ENCODE measurements around the gene MSLN. TPM values are rescaled to one million over a fixed set of nuclear protein-coding genes. Genes with fewer than 3 reads are reported as not detected.

Gene MSLN
- total RNA-seq, 2 experiments from 2014 or later, result not detected

GRCh38 chr16:725463-726187 is 34.9 kb upstream of the MSLN start:
- DNase-seq (no peak), ATAC-seq (no peak)
- Mint-ChIP-seq H3K4me3 (no peak overlapping the region), H3K27ac (no peak overlapping the region), H3K36me3 (ENCODE audit: low read depth) (no peaks in the 10 kb centered on the region), H3K4me1 (ENCODE audit: low read depth) (peaks cover 5% of the 10 kb centered on the region), H3K27me3 (no peaks in the 10 kb centered on the region), H3K9me3 (no peaks in the 10 kb centered on the region)
- CTCF ChIA-PET, result interaction anchor here (0.7 to 19.6 kb wide), 4 partner anchors 14 to 60 kb away, joined by 3 to 207 read pairs (median 8); partner anchors contain the start of genes CIAO3 and METRN
- POLR2A ChIA-PET, result interaction anchor here (0.6 to 8.1 kb wide), 8 partner anchors 10 to 81 kb away, joined by 3 to 84 read pairs (median 4); partner anchors contain the start of genes CIAO3 and METRN
- no peak for TF ChIP-seq CTCF (IDR thresholded peaks at IDR 0.05)
- intact Hi-C loops (cut with micrococcal nuclease), result no loop called here

GRCh38 chr16:726188-726437 is 34.4 kb upstream of the MSLN start:
- Mint-ChIP-seq H3K36me3 (ENCODE audit: low read depth) (no peaks in the 10 kb centered on the region), H3K4me1 (ENCODE audit: low read depth) (peaks cover 5% of the 10 kb centered on the region), H3K4me3 (peak overlapping the region; percentile 71), H3K9me3 (no peaks in the 10 kb centered on the region), H3K27me3 (no peaks in the 10 kb centered on the region), H3K27ac (no peak overlapping the region)
- intact Hi-C loops (cut with micrococcal nuclease), result no loop called here
- DNase-seq, result no peak
- ATAC-seq, result no peak
- TF ChIP-seq CTCF (IDR thresholded peaks at IDR 0.05), result no peak
- CTCF ChIA-PET, result interaction anchor here (2.6 to 19.6 kb wide), 2 partner anchors 14 to 60 kb away, joined by 9 to 207 read pairs; partner anchors contain the start of gene METRN
- POLR2A ChIA-PET, result interaction anchor here (0.6 to 8.1 kb wide), 6 partner anchors 11 to 80 kb away, joined by 3 to 84 read pairs (median 6); partner anchors contain the start of genes CIAO3 and METRN

GRCh38 chr16:726438-727290 is 33.9 kb upstream of the MSLN start, which contains the start of the genes CCDC78 and HAGHL:
Gene CCDC78, minus strand, starts transcription at chr16:726443. Its CDS starts 76 bp downstream, at chr16:726367.
Gene HAGHL, plus strand, starts transcription at chr16:727106. Its CDS starts 404 bp downstream, at chr16:727510.
- Mint-ChIP-seq H3K27ac (peak within 1 kb of the TSS; percentile 38), H3K27me3 (no peaks in the 10 kb centered on the region), H3K9me3 (no peaks in the 10 kb centered on the region), H3K4me1 (ENCODE audit: low read depth) (peaks cover 5% of the 10 kb centered on the region), H3K36me3 (ENCODE audit: low read depth) (no peaks in the 10 kb centered on the region), H3K4me3 (peak within 1 kb of the TSS; percentile 71)
- no peak for TF ChIP-seq CTCF (IDR thresholded peaks at IDR 0.05)
- POLR2A ChIA-PET, result interaction anchor here (0.6 to 8.1 kb wide), 6 partner anchors 7 to 57 kb away, joined by 3 to 84 read pairs (median 11); partner anchors contain the start of genes ANTKMT, CIAO3 and METRN
- peak; percentile 52 for ATAC-seq
- intact Hi-C loops (cut with micrococcal nuclease), result no loop called here
- CTCF ChIA-PET, result interaction anchor here (2.6 to 19.6 kb wide), 2 partner anchors 15 to 59 kb away, joined by 9 to 207 read pairs; partner anchors contain the start of gene METRN
- DNase-seq, result peak; percentile 74

GRCh38 chr16:727291-727977 is 33.1 kb upstream of the MSLN start:
- Mint-ChIP-seq H3K27ac (peak overlapping the region; percentile 38), H3K9me3 (no peaks in the 10 kb centered on the region), H3K27me3 (no peaks in the 10 kb centered on the region), H3K4me3 (peak overlapping the region; percentile 62), H3K4me1 (ENCODE audit: low read depth) (peaks cover 5% of the 10 kb centered on the region), H3K36me3 (ENCODE audit: low read depth) (no peaks in the 10 kb centered on the region)
- DNase-seq (peak; percentile 64), ATAC-seq (peak; percentile 26)
- no peak for TF ChIP-seq CTCF (IDR thresholded peaks at IDR 0.05)
- POLR2A ChIA-PET, result interaction anchor here (1.3 to 4.8 kb wide), 5 partner anchors 8 to 46 kb away, joined by 3 to 37 read pairs (median 4); partner anchors contain the start of genes ANTKMT, CIAO3 and METRN
- CTCF ChIA-PET, result interaction anchor here (0.7 to 19.6 kb wide), 2 partner anchors 15 to 1793 kb away, joined by 3 to 207 read pairs; partner anchors contain the start of genes AMDHD2 and METRN
- intact Hi-C loops (cut with micrococcal nuclease), result no loop called here
